Suprapubic skin (tissue), 4 donors: ENCODE data around the gene C2orf80. TPM values are rescaled to one million over a fixed set of nuclear protein-coding genes. Genes with fewer than 3 reads are reported as not detected.
A peak's percentile ranks its signal among the peaks of the same experiment; 100 is the strongest.
"Not testable (repeated sequence)": the region's sequence is repeated elsewhere in the genome, so short reads cannot be mapped to it uniquely, and the experiment has no call there.

Experiments
- DNase-seq, 2 donors: peaks; one replicate each; pipeline ENCODE4 v3.0.0-alpha.2; 2019; ENCODE audit warnings: low spot score in 2 of 2
- H3K27ac ChIP-seq: fragments of 200-600 bp; sonication (generic); one replicate; pipeline ENCODE4 v1.5.1; 2019
- H3K27me3 ChIP-seq: fragments of 200-600 bp; sonication (generic); one replicate; pipeline ENCODE4 v1.5.1; 2019
- H3K36me3 ChIP-seq: fragments of 200-600 bp; sonication (generic); one replicate; pipeline ENCODE4 v1.5.1; 2019
- H3K4me1 ChIP-seq: fragments of 200-600 bp; sonication (generic); one replicate; pipeline ENCODE4 v1.5.1; 2019
- H3K4me3 ChIP-seq: fragments of 200-600 bp; sonication (generic); one replicate; pipeline ENCODE4 v1.5.1; 2019; ENCODE audit warnings: mild to moderate bottlenecking
- H3K9me3 ChIP-seq: fragments of 200-600 bp; sonication (generic); one replicate; pipeline ENCODE4 v1.5.1; 2019
- EP300 ChIP-seq: sonication (generic); formaldehyde crosslinking; IDR thresholded peaks from one replicate; pipeline ENCODE4 v1.6.1; 2017; ENCODE audit warnings: antibody characterized with exemption
- POLR2A ChIP-seq, 2 donors: fragments of 450-650 bp; IDR thresholded peaks; one replicate each; pipeline ENCODE4 v1.6.1; 2017; ENCODE audit warnings: antibody characterized with exemption in 2 of 2, mild to moderate bottlenecking in 2 of 2, moderate library complexity in 2 of 2
- POLR2AphosphoS5 ChIP-seq, 3 donors: sonication (generic); formaldehyde crosslinking; IDR thresholded peaks; one replicate each; pipeline ENCODE4 v1.6.1; 2017; ENCODE audit warnings: antibody characterized with exemption in 3 of 3
- WGBS: methylation state at CpG from one replicate; pipeline ENCODE4 v1.1.5; 2018; 5-methylcytosine and 5-hydroxymethylcytosine counted together
- total RNA-seq, 4 donors: library from RNA; depleted of rRNA; stranded (reverse); fragments of >200 nt; gene quantifications; one replicate each; pipeline ENCODE4 v1.1.0, GENCODE V29; 2016
- TF ChIP-seq, protein P1 (sequence below), 2 donors: fragments of 200-600 bp in 1 of 2; fragments of 450-650 bp in 1 of 2; sonication (generic) in 1 of 2; IDR thresholded peaks; one replicate each; pipeline ENCODE4 v1.5.1; 2016 to 2019; ENCODE audit warnings: antibody characterized with exemption in 2 of 2, mild to moderate bottlenecking in 1 of 2, moderate library complexity in 1 of 2

Gene C2orf80
- total RNA-seq, 4 donors from 2014 or later: not detected

DNA sequence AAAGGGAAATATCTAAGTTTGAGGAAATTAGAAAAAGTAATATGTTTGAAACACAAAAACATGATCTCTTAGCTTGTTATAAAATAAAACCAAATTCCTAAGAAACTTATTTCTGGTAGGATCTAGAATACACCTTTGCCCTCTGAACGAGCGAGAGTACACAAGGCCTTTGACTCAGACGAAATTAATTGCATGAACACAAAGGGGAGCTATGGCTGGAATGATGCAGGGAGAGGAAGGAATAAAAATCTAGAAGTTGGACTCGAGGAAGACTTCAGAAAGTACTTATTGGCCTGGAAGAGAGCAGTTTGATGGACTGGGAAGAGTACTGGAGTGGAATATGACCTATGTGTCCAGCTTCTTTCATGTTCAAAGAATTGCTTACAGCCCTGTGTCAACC lies 64.6 kb downstream of the C2orf80 start:
- Histone ChIP-seq H3K4me3 (no peak overlapping the region), H3K27ac (no peak overlapping the region), H3K4me1 (peaks cover 8% of the 10 kb centered on the region), H3K27me3 (peaks cover 31% of the 10 kb centered on the region), H3K36me3 (no peaks in the 10 kb centered on the region), H3K9me3 (no peaks in the 10 kb centered on the region)
- no peak for TF ChIP-seq POLR2AphosphoS5 (IDR thresholded peaks at IDR 0.05)
- no peak for TF ChIP-seq EP300
- no peak for TF ChIP-seq POLR2A (IDR thresholded peaks at IDR 0.05)
- TF ChIP-seq, protein P1, sequence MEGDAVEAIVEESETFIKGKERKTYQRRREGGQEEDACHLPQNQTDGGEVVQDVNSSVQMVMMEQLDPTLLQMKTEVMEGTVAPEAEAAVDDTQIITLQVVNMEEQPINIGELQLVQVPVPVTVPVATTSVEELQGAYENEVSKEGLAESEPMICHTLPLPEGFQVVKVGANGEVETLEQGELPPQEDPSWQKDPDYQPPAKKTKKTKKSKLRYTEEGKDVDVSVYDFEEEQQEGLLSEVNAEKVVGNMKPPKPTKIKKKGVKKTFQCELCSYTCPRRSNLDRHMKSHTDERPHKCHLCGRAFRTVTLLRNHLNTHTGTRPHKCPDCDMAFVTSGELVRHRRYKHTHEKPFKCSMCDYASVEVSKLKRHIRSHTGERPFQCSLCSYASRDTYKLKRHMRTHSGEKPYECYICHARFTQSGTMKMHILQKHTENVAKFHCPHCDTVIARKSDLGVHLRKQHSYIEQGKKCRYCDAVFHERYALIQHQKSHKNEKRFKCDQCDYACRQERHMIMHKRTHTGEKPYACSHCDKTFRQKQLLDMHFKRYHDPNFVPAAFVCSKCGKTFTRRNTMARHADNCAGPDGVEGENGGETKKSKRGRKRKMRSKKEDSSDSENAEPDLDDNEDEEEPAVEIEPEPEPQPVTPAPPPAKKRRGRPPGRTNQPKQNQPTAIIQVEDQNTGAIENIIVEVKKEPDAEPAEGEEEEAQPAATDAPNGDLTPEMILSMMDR (IDR thresholded peaks at IDR 0.05): no peak
- 72% methylated on average over 4 of the region's 4 CpGs for WGBS
- no peak for DNase-seq

DNA sequence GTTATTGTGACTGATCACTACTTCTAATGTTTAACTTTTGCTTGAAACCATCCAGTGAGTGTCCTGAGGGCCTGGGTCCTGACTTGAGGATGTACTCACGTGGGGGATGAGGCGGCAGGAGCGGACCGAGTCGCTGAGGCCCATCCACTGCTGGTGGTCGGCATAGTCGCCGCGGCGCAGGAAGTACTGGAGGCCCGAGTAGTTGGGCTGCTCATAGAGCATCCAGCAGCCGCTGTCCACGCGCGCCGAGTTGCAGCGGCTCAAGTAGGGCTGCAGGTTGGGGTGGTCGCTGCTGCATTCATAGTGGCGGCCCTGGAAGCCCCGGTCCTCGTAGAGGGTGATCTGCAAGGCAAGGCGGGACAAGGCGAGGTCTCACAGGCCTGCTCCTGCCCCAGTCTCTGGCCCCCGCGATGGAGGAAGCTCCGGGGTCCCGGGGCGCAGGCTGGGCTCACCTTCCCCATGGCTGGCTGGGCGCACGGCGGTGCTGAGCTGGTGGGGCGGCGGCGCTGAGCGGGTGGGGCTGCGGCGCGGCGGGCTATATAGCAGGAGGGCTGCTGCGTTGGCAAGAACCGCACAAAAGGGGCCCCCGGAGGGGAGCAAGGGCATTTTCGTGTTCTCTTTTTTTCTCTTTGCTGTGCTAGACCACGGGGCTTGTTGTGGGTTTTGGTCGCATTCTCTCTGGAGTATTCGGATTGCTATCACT lies 65.7 kb downstream of the C2orf80 start, which contains the start of gene CRYGD:
CRYGD (minus strand) TSS at position 512 of the 703 bp plus-strand sequence; CDS start at position 461, 51 bp downstream.
- not testable (repeated sequence) for H3K36me3 ChIP-seq, H3K27ac ChIP-seq, DNase-seq, H3K9me3 ChIP-seq, H3K4me1 ChIP-seq
- Histone ChIP-seq H3K4me3 (peak within 1 kb of the TSS; percentile 27), H3K27me3 (peaks cover 31% of the 10 kb centered on the region)
- WGBS: 14% methylated on average over 33 of the region's 46 CpGs

DNA sequence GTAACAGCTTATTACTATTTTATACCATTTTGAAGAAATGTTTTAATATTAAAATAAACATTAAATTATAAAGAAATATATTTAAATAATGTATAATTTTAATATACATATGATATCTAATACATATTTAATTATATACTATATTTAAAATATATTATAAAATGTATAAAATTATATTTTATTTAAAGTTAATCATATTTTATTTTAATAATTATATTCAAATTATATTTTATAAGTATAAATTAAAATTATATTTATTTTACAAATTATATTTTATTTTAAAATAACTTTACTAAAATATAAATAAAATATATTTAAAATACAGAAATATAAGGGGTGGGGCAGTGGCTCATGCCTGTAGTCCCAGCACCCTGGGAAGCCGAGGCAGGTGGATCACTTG lies 67.6 kb downstream of the C2orf80 start:
- H3K4me3 ChIP-seq: no peak overlapping the region
- no peaks in the 10 kb centered on the region for H3K9me3 ChIP-seq
- H3K4me1 ChIP-seq: peaks cover 8% of the 10 kb centered on the region
- peaks cover 31% of the 10 kb centered on the region for H3K27me3 ChIP-seq
- no peaks in the 10 kb centered on the region for H3K36me3 ChIP-seq
- WGBS: 95% methylated on average over 1 of the region's 1 CpG
- TF ChIP-seq, protein P1 (IDR thresholded peaks at IDR 0.05): no peak
- TF ChIP-seq POLR2A (IDR thresholded peaks at IDR 0.05): no peak
- TF ChIP-seq EP300: no peak
- TF ChIP-seq POLR2AphosphoS5 (IDR thresholded peaks at IDR 0.05): no peak
- DNase-seq: no peak
- no peak overlapping the region for H3K27ac ChIP-seq

DNA sequence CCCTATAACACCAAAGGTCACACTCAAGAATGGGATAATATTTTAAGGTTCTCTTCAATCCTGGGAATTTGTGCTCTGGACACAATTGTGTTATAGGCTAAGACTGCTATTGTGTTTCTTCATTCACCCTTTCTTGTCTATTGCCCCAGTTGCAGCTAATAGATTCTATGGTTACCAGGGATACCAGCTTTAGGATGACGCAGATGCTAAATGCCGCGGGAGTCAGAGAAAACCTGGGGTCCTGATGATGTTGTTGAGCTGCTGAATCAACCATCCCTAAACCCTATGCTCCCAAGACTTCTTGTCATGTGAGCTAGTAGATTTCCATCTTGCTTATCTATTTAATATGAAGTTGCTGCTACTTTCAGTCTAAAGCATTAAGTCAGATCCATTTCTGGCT lies 70.9 kb downstream of the C2orf80 start:
- WGBS: 94% methylated on average over 3 of the region's 3 CpGs
- no peak for DNase-seq
- H3K36me3 ChIP-seq: no peaks in the 10 kb centered on the region
- H3K27me3 ChIP-seq: peaks cover 5% of the 10 kb centered on the region
- H3K4me1 ChIP-seq: peaks cover under 1% of the 10 kb centered on the region
- H3K27ac ChIP-seq: no peak overlapping the region
- H3K9me3 ChIP-seq: no peaks in the 10 kb centered on the region
- no peak overlapping the region for H3K4me3 ChIP-seq
- no peak for TF ChIP-seq EP300

DNA sequence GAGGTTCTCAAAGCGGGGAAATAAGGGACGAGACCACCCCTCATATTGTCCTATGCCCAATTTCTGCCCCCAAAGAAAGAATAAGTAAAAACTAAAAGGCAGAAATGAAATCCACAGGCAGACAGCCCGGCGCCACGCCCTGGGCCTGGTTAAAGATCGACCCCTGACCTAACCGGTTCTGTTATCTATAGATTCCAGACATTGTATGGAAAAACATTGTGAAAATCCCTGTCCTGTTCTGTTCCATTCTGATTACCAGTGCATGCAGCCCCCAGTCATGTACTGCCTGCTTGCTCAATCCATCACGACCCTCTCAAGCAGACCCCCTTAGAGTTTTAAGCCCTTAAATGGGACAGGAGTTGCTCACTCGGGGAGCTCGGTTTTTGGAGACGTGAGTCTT lies 72.4 kb downstream of the C2orf80 start:
- not testable (repeated sequence) for DNase-seq, H3K4me3 ChIP-seq, H3K9me3 ChIP-seq, H3K27ac ChIP-seq, H3K4me1 ChIP-seq, H3K36me3 ChIP-seq
- 92% methylated on average over 11 of the region's 11 CpGs for whole genome bisulfite sequencing
- peaks cover 12% of the 10 kb centered on the region for H3K27me3 ChIP-seq

Other genes with a start within 250 kb of the C2orf80 start
- 10 to 100 TPM; 14.9 to 28.3 (median 21.0) TPM for gene PLEKHM3, start 164.5 kb downstream of the C2orf80 start, total RNA-seq
- gene CRYGD, start 65.5 kb downstream of the C2orf80 start, total RNA-seq: not detected
- not detected for gene CRYGC, start 60.2 kb downstream of the C2orf80 start, total RNA-seq
- gene CRYGB, start 43.9 kb downstream of the C2orf80 start, total RNA-seq: not detected
- not detected for gene CRYGA, start 26.4 kb downstream of the C2orf80 start, total RNA-seq
- gene IDH1, start 65.0 kb upstream of the C2orf80 start, total RNA-seq: 10 to 100 TPM; 38.4 to 58.3 (median 43.9) TPM
- gene PIKFYVE, start 76.2 kb upstream of the C2orf80 start, total RNA-seq: 10 to 100 TPM; 25.0 to 55.9 (median 26.7) TPM
- gene PTH2R, start 216.8 kb upstream of the C2orf80 start, total RNA-seq: under 1 TPM in 1 of 4 donors, not detected in 3; 0.56 TPM